ENCODE data around the gene USP24.

- TF ChIP-seq, protein P1, sequence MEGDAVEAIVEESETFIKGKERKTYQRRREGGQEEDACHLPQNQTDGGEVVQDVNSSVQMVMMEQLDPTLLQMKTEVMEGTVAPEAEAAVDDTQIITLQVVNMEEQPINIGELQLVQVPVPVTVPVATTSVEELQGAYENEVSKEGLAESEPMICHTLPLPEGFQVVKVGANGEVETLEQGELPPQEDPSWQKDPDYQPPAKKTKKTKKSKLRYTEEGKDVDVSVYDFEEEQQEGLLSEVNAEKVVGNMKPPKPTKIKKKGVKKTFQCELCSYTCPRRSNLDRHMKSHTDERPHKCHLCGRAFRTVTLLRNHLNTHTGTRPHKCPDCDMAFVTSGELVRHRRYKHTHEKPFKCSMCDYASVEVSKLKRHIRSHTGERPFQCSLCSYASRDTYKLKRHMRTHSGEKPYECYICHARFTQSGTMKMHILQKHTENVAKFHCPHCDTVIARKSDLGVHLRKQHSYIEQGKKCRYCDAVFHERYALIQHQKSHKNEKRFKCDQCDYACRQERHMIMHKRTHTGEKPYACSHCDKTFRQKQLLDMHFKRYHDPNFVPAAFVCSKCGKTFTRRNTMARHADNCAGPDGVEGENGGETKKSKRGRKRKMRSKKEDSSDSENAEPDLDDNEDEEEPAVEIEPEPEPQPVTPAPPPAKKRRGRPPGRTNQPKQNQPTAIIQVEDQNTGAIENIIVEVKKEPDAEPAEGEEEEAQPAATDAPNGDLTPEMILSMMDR (conservative IDR thresholded peaks at IDR 0.05; ENCODE audit: low read length): no peak
- no peak for TF ChIP-seq EZH2phosphoT487 (IDR thresholded peaks at IDR 0.05; ENCODE audit: borderline replicate concordance)
Observed at GRCh38 chr1:55055084-55055882, 159.9 kb downstream of the USP24 start.
